GM19099 (cell line): Measurements from ENCODE around the gene CDC34.

ENCODE experiments used
- POLR2A ChIP-seq: IDR thresholded peaks from 3 replicates; pipeline ENCODE4 v1.6.1; 2011; ENCODE audit warnings: low read depth; ENCODE audit not compliant: insufficient read length; ENCODE audit errors: extremely low read depth

Gene CDC34

DNA sequence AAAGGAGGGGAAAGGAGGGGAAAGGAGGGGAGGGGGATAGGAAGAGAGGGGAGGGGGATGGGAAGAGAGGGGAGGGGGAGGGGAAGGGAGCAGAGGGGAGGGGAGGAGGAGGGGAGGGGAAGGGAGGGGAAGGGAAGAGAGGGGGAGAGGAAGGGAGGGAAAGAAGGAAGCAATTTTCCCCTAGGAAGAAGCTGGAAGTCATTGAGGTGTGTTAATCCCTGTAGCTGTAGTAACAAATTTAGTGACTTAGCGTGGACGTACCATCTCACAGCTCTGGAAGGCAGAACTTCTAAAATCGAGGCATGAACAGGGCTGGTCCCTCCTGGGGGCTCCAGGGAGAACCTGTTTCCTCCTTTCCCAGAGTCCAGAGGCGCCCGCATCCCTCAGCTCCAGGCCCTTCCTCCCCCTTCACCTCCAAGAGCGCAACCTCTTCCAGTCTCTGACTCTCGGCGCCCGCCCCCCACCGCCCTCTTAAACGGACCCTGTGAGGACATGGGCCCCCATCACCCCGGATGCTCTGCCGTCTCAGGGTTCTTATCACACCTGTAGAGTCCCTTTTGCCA, 5.6 kb upstream of the CDC34 start:
- no peak for TF ChIP-seq POLR2A

- no peak for TF ChIP-seq POLR2A
Observed at GRCh38 chr19:530134-531008, 1.2 kb upstream of the CDC34 start.

DNA sequence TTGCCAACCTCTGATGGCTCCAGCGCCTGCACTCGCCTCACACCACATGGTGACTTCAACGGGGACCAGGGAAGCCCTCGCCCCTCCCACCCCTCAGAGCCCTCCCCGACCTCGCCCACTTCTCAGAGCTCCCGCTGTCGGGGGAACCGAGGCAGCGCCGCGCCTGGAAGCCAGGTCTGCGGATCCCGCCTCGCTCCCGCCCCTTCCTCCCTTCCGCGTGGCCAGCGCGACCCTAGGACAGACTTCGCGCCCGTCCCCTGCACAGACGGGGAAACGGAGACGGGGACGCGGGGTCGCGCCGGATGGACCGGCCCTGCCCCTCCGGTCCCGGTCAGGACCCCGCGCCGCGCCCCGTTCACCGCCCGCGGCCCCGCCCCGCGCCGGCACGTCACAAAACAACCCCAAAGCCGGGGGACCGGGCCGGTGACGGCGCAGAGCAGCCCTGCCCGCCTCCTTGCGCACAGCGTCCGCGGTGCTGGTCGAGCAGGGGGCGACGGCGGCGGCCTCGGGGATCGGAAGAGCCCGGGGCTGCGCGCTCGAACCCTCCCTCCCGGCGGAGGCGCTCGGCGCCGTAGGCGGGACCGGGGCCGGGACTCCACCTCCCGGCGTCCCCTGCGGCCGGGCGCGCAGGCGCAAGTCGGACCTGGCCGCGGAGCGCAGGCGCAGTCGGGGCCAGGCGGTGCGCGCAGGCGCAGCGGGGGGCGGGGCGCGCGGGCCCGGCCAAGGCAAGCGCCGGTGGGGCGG, 379 bp upstream of the CDC34 start:
- TF ChIP-seq POLR2A = no peak

DNA sequence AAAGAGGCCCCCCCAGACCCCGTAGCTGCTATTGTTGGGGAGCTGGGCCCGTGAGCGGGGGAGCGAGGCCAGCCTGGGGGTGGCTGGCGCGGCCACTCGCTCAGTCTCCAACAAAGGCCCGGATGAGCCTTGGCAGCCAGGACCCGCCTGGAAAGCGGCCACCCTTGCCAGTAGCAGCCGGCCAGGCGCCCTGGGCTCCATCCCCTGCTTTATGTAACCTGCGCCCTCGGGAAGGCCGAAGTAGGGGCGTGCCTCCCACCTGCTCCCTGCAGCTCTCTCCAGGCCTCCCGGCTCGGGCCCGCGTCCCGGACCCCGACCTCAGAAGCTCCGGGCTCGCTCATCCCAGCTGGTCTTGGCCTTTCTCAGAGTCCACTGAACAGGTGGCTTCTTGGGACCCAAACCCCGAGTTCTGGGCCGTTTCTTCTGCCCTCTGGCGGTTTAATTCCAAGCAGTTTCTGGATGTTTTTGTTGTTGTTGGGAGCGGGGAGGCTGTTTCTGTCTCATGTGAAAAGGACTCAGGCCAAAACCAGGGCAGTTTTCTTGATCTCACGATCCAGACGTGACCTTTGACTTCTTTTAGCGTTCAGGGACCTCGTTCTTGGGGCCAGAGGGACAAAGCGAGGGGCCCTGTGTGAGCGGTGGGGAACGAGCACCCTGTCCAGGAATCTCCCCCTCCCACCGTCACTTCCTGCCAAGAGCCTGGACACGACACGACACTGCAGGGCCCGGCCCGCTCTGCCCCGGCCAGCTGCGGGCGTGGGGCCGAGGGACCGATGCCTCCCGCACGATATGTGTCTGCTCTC, 1.2 kb downstream of the CDC34 start:
- no peak for TF ChIP-seq POLR2A

GRCh38 chr19:533364-534058, 2.0 kb downstream of the CDC34 start:
- no peak for TF ChIP-seq POLR2A

DNA sequence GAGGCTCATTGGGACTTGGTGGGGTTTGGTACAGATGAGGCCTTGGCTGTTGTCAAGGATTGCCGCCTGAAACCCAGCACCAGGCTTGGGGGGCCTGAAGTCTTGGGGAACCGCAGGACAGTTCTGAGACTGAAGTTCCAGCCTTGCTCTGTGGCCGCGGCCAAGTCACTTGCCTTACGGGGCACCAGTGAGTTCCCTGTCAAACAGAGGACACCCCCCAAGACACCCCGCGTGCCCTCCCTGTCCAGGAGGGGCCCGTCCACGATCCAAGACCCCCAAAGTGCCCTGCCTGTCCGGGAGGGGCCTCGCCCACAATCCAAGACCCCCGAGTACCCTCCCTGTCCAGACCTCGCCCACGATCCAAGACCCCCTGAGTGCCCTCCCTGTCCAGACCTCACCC, 2.5 kb downstream of the CDC34 start:
- no peak for TF ChIP-seq POLR2A

DNA sequence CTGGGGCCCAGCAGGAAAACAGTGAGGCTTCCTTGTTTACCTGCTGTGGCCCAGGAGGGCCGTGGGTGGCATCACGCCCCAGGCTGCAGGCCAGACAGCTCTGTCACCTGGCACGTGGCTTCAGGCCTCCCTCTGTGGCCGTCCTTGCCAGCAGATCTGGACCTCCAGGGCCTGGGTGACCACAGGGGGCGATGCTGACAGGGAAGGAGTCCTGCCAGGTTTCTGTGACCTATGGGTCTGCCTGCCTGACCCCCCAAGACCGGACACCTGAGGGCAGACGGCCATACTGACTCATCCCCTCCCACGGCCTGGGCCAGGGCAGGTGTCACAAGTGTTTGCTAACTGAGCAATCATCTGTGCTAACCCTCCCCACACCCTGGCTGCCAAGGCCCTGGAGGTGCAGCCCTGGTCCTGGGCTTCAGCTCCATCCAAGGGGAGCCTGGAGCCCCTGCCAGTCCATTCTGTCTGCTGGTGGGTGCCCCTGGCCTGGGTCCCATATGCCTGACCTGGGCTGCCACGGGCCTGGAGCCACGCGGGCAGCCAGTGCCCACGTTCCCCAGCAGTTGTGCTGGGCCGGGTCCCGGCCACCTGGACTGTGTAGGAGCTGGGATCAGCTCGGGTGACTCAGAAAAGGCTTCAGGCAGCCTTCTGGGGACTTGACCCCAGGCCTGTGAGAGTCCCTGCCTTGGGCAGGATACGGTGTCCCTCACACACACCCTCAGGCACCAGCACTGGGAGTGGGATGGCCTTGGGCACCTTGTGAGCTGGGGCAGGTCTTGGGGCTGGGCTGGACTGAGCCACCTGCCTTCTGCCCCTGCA, 3.7 kb downstream of the CDC34 start:
- no peak for TF ChIP-seq POLR2A

DNA sequence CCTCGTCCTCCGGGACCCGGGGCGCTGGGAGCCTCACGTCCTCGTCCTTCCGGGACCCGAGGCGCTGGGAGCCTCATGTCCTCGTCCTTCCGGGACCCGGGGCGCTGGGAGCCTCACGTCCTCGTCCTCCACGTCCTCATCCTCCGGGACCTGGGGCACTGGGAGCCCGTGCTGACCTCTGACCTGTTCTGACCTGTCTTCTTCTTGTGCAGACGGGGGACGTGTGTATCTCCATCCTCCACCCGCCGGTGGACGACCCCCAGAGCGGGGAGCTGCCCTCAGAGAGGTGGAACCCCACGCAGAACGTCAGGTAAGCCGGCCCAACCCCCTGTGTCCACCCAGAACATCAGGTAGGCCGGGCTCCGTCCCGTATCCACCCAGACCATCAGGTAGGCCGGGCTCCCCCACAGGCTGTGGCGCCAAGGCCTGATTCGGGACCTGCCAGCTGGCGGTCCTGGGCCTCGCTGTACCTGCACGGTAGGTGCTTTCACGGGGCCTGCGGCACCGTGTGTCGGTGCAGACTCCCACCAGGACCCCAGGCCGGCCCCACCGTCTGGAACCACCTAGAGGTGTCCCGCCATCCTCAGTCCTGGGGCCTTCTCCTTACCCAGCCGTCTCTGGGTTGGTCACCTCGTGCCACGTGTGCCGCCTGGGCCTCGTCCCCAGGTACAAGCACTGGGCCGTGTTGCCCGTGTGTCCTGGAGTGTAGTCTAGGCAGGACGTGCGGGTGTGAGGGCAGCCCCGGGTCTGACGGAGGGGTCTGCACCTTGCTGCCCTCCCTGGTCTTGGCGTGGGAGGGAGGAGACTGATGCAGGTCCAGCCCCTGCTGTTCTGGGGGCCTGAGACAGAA, 4.7 kb downstream of the CDC34 start:
- TF ChIP-seq POLR2A = no peak

GRCh38 chr19:536881-537404, 5.4 kb downstream of the CDC34 start:
- no peak for TF ChIP-seq POLR2A

- no peak for TF ChIP-seq POLR2A
Observed at GRCh38 chr19:538641-539428, 7.3 kb downstream of the CDC34 start.

- no peak for TF ChIP-seq POLR2A
Observed at GRCh38 chr19:539429-540030, 8.0 kb downstream of the CDC34 start.
